KG1 (cell line): ENCODE measurements around the gene TNFAIP8L2.
"Not testable (repeated sequence)": the region's sequence is repeated elsewhere in the genome, so short reads cannot be mapped to it uniquely, and the experiment has no call there.

Experiments
- DNase-seq: peaks from one replicate; lab custom pipeline; 2025; lab: John Stamatoyannopoulos, UW

The TNFAIP8L2 gene

GRCh38 chr1:151146072-151146411 lies 10.4 kb upstream of the TNFAIP8L2 start:
- no peak for DNase-seq

GRCh38 chr1:151146412-151147131 lies 9.9 kb upstream of the TNFAIP8L2 start, which contains the start of gene SEMA6C:
SEMA6C (minus strand) TSS chr1:151146631; CDS start chr1:151142621, 4,010 bp downstream.
- DNase-seq, result peak; percentile 32

GRCh38 chr1:151147132-151147503 lies 9.3 kb upstream of the TNFAIP8L2 start:
- DNase-seq, result no peak

- DNase-seq, result no peak
Measured at GRCh38 chr1:151147665-151148064, 8.8 kb upstream of the TNFAIP8L2 start.

- peak; percentile 62 for DNase-seq
Measured at GRCh38 chr1:151157067-151157531, 650 bp downstream of the TNFAIP8L2 start.

- no peak for DNase-seq
Measured at GRCh38 chr1:151158326-151158725, 1.9 kb downstream of the TNFAIP8L2 start.

- DNase-seq, result no peak
Measured at GRCh38 chr1:151158751-151159251, 2.4 kb downstream of the TNFAIP8L2 start.

- no peak for DNase-seq
Measured at GRCh38 chr1:151159373-151159772, 2.9 kb downstream of the TNFAIP8L2 start.

- no peak for DNase-seq
Measured at GRCh38 chr1:151164732-151165280, 8.4 kb downstream of the TNFAIP8L2 start.

- no peak for DNase-seq
Measured at GRCh38 chr1:151165281-151165737, 8.9 kb downstream of the TNFAIP8L2 start.

- DNase-seq, result peak; percentile 92
Measured at GRCh38 chr1:151165738-151166504, 9.5 kb downstream of the TNFAIP8L2 start, which contains the start of the genes LYSMD1 and SCNM1. LYSMD1 (minus strand) TSS chr1:151165902; CDS start chr1:151165258, 644 bp downstream. SCNM1 (plus strand) TSS chr1:151166144; CDS start chr1:151166153, 9 bp downstream.

GRCh38 chr1:151166505-151166956 lies 10.1 kb downstream of the TNFAIP8L2 start:
- DNase-seq, result no peak

GRCh38 chr1:151167116-151167515 lies 10.7 kb downstream of the TNFAIP8L2 start:
- DNase-seq, result no peak

- no peak for DNase-seq
Measured at GRCh38 chr1:151171190-151171589, 14.7 kb downstream of the TNFAIP8L2 start.

- no peak for DNase-seq
Measured at GRCh38 chr1:151175041-151175741, 18.7 kb downstream of the TNFAIP8L2 start.

GRCh38 chr1:151175863-151176262 lies 19.4 kb downstream of the TNFAIP8L2 start, which contains the start of gene TMOD4:
TMOD4 (minus strand) TSS chr1:151175981; CDS start chr1:151174875, 1,106 bp downstream.
- no peak for DNase-seq

GRCh38 chr1:151176514-151177045 lies 20.1 kb downstream of the TNFAIP8L2 start:
- DNase-seq, result no peak

- DNase-seq, result no peak
Measured at GRCh38 chr1:151184211-151184610, 27.8 kb downstream of the TNFAIP8L2 start.

GRCh38 chr1:151187205-151187604 lies 30.8 kb downstream of the TNFAIP8L2 start:
- no peak for DNase-seq

GRCh38 chr1:151188667-151189066 lies 32.2 kb downstream of the TNFAIP8L2 start:
- DNase-seq, result not testable (repeated sequence)
